Renal pelvis (tissue), 12 donors: Measurements from ENCODE around the gene CMAS. TPM values are rescaled to one million over a fixed set of nuclear protein-coding genes. Genes with fewer than 3 reads are reported as not detected.
"Not testable (repeated sequence)": the region's sequence is repeated elsewhere in the genome, so short reads cannot be mapped to it uniquely, and the experiment has no call there.

ENCODE experiments used
- DNase-seq: peaks from one replicate; pipeline ENCODE4 v3.0.0-alpha.2; 2013
- long read RNA-seq, 16 experiments: transcript quantifications; one replicate each; lab custom pipeline, GENCODE V29; 2026
- polyA plus RNA-seq, 3 donors: library from polyadenylated mRNA; unstranded; fragments of 120-200 nt; gene quantifications; one replicate each; pipeline ENCODE4 v1.2.1, GENCODE V29; 2013; ENCODE audit not compliant: insufficient read length in 3 of 3

The CMAS gene
- 10 to 100 TPM; 50.4 to 57.2 (median 51.1) TPM for polyA plus RNA-seq
- long read RNA-seq, donor 1, transcript CMAS-201 (8 exons, 1,787 nt): major isoform, 29 of 30 reads
- long read RNA-seq, donor 1, partial matches to known transcripts: 0 of 30 reads
- long read RNA-seq, donor 1, other reads (novel, unspliced or antisense): 0 of 30 reads
- long read RNA-seq, donor 2, transcript CMAS-201 (8 exons, 1,787 nt): major isoform, 42 of 54 reads
- long read RNA-seq, donor 2, partial matches to known transcripts: 5 of 54 reads
- long read RNA-seq, donor 2, other reads (novel, unspliced or antisense): 6 of 54 reads
- long read RNA-seq, donor 3, transcript CMAS-201 (8 exons, 1,787 nt): major isoform, 17 of 22 reads
- long read RNA-seq, donor 3, partial matches to known transcripts: 5 of 22 reads
- long read RNA-seq, donor 3, other reads (novel, unspliced or antisense): 0 of 22 reads
- long read RNA-seq, donor 4, transcript CMAS-201 (8 exons, 1,787 nt): major isoform, 26 of 27 reads
- long read RNA-seq, donor 4, partial matches to known transcripts: 0 of 27 reads
- long read RNA-seq, donor 4, other reads (novel, unspliced or antisense): 0 of 27 reads
- long read RNA-seq, donor 5, transcript CMAS-201 (8 exons, 1,787 nt): major isoform, 9 of 10 reads
- long read RNA-seq, donor 5, partial matches to known transcripts: 0 of 10 reads
- long read RNA-seq, donor 5, other reads (novel, unspliced or antisense): 0 of 10 reads
- long read RNA-seq, donor 6, transcript CMAS-201 (8 exons, 1,787 nt): major isoform, 34 of 41 reads
- long read RNA-seq, donor 6, partial matches to known transcripts: 5 of 41 reads
- long read RNA-seq, donor 6, other reads (novel, unspliced or antisense): 0 of 41 reads
- long read RNA-seq, donor 7, transcript CMAS-201 (8 exons, 1,787 nt): major isoform, 18 of 20 reads
- long read RNA-seq, donor 7, partial matches to known transcripts: 0 of 20 reads
- long read RNA-seq, donor 7, other reads (novel, unspliced or antisense): 0 of 20 reads
- long read RNA-seq, donor 8, transcript CMAS-201 (8 exons, 1,787 nt): major isoform, 21 of 21 reads
- long read RNA-seq, donor 8, partial matches to known transcripts: 0 of 21 reads
- long read RNA-seq, donor 8, other reads (novel, unspliced or antisense): 0 of 21 reads
- long read RNA-seq, donor 9, transcript CMAS-201 (8 exons, 1,787 nt): major isoform, 32 of 37 reads
- long read RNA-seq, donor 9, partial matches to known transcripts: 5 of 37 reads
- long read RNA-seq, donor 9, other reads (novel, unspliced or antisense): 0 of 37 reads
- long read RNA-seq, donor 10, transcript CMAS-201 (8 exons, 1,787 nt): major isoform, 22 of 36 reads
- long read RNA-seq, donor 10, partial matches to known transcripts: 14 of 36 reads
- long read RNA-seq, donor 10, other reads (novel, unspliced or antisense): 0 of 36 reads
- long read RNA-seq, donor 11, transcript CMAS-201 (8 exons, 1,787 nt): major isoform, 5 of 10 reads
- long read RNA-seq, donor 11, partial matches to known transcripts: 5 of 10 reads
- long read RNA-seq, donor 11, other reads (novel, unspliced or antisense): 0 of 10 reads
- long read RNA-seq, donor 12, transcript CMAS-201 (8 exons, 1,787 nt): major isoform, 40 of 53 reads
- long read RNA-seq, donor 12, partial matches to known transcripts: 5 of 53 reads
- long read RNA-seq, donor 12, other reads (novel, unspliced or antisense): 8 of 53 reads
- long read RNA-seq, donor 13, transcript CMAS-201 (8 exons, 1,787 nt): major isoform, 11 of 11 reads
- long read RNA-seq, donor 13, partial matches to known transcripts: 0 of 11 reads
- long read RNA-seq, donor 13, other reads (novel, unspliced or antisense): 0 of 11 reads
- long read RNA-seq, donor 14: 0 reads
- long read RNA-seq, donor 15, transcript CMAS-201 (8 exons, 1,787 nt): major isoform, 46 of 53 reads
- long read RNA-seq, donor 15, partial matches to known transcripts: 0 of 53 reads
- long read RNA-seq, donor 15, other reads (novel, unspliced or antisense): 7 of 53 reads
- long read RNA-seq, donor 16, transcript CMAS-201 (8 exons, 1,787 nt): major isoform, 25 of 25 reads
- long read RNA-seq, donor 16, partial matches to known transcripts: 0 of 25 reads
- long read RNA-seq, donor 16, other reads (novel, unspliced or antisense): 0 of 25 reads

DNA sequence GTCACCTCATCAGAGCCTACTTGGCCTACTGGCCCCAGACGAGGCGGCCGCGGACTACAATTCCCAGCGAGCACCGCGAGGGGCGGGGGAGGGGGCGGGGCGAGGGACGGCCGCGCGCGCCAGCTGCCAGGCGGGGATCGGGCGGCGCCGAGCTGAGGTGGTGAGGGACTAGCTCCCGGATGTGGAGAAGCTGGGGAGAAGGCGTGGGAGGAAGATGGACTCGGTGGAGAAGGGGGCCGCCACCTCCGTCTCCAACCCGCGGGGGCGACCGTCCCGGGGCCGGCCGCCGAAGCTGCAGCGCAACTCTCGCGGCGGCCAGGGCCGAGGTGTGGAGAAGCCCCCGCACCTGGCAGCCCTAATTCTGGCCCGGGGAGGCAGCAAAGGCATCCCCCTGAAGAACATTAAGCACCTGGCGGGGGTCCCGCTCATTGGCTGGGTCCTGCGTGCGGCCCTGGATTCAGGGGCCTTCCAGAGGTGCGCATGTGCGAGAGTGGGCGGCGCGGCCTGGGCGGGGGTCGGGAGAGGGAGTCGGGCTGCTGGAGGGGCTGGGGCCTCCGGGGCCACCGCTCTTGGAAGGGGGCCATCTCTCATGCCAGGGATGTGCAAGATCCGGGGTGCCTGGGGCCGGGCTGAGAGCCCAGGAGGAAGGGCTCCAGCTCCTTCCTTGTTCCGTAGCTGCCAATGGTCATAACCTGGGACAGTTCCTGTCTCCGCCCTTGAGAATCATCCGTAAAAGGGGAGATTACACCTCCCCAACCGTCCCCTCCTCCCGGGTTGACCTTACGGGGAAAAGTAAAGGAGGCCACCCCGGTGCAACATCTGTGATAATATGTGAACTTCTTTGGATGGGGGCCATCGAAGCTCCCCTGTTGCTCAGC lies at the start of gene CMAS:
CMAS (plus strand) TSS at position 129 of the 878 bp plus-strand sequence; CDS start at position 215, 86 bp downstream.
- peak; percentile 72 for DNase-seq

DNA sequence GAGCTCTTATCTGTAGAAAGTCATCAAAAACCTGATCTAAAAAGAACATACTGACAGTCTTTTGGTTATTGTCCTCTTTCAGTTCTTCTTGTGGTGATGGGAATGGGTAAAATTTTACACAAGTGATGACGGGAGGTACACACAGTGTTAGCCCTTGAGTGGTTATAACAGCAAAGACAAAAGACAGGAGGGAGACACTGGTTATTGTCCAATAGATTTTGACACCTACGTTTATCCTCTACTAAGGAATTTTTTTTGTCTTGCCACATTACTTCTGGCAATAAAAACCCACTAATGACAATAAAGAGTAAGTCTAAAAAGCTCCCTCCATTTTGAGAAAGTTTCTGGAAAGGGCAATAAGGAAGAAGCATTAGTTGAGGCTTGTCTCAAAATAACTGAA lies 47.7 kb upstream of the CMAS start:
- no peak for DNase-seq

DNA sequence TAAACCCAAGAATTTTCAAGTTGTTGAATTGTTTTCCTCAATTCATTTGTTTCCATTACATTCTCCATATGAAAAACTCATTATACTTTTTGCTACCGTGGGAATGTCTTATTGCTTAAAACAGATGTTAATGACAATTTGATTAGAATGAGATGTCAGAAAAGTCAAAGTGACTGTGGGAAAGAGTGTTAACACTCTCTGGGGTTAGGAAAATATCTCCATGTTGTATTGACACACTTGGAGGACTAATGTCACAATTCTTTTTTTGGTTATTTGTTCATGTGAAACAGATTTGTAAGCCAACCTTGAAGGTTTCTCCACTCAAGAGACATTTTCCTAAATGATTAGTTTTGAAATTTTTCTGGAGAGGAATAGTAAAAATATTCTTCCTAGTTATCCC lies 47.2 kb upstream of the CMAS start:
- no peak for DNase-seq

DNA sequence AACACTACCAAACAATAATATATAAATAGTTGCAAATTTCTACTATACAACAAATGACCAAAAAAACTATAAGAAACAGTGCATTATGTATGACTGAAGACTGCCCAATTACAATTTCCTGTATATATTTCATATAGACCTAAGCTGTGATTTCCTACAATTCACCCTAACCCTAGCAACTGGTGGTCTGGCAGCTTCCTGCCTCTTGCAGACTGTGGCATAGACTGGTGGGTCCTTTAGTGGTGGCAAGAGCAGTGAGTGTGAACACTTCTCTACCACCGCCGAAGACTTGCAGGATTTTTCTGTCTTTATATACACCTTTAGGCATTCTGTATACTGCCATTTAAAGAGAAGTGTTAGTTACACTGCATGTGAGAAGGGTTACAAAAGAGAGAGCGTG lies 43.6 kb upstream of the CMAS start:
- no peak for DNase-seq

DNA sequence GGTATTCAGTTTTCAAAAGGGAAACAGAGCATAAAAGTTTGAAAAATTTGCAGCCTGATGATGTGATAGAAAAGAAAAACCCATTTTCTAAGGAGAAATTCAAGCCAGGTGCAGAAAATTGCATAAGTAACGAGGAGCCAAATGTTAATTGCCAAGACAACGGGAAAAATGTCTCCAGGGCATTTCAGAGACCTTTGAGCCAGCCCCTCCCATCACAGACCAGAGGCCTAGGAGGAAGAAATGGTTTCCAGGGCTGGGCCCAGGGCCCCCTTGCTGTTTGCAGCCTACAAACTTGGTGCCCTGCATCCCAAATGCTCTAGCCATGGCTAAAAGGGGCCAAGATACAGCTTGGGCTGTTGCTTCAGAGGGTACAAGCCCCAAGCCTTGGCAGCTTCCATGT lies 38.2 kb upstream of the CMAS start:
- not testable (repeated sequence) for DNase-seq

DNA sequence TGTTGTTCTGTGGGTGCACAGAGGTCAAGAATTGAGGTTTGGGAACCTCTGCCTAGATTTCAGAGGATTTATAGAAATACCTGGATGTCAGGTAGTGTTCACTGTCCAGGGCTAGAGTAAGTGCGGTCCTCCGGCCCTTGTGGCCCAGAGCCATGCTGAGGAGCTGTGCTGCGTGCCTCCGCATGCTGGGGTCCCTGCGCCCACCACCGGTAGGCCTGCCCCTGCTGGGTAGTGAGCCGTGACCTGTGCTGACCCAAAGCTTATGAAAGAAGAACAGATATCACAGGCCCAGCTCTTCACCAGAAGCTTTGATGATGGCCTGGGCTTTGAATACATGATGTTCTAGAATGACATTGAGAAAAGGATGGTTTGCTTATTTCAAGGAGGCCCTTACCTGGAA lies 37.8 kb upstream of the CMAS start:
- no peak for DNase-seq

DNA sequence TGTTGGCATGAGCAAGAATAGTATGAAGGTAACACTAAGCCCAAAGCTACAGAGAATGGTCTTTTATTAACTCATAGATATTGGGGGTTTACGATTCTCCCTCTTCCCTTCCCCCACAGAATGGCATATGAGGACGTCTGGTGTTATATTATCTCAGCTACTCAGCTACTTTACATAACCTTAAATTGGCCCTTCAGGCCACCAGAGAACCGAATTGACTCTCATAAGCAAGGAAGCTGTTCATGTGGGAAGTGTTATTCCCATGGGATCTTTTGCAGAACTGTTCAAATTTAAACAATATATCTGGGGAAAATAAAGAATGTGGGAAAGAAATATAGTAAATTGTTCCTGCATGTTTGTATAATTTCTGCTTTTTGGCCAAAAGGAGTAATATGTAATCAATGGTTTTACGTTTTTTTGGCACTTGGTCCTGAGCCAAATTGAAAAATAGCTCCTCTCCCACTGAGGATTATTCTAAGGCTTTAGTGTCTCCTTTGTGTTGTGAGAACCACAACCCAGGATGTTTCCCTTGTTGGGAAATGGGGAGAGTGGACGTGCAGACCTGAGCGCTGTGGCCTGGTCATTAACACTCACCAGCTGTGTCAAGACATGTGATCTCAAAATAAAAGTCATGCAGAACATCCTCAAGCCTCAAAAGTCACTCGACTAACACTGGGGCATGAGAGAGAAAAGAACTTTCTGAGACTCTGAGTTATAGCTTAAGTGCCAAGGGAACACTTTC lies 31.8 kb upstream of the CMAS start:
- DNase-seq: no peak

DNA sequence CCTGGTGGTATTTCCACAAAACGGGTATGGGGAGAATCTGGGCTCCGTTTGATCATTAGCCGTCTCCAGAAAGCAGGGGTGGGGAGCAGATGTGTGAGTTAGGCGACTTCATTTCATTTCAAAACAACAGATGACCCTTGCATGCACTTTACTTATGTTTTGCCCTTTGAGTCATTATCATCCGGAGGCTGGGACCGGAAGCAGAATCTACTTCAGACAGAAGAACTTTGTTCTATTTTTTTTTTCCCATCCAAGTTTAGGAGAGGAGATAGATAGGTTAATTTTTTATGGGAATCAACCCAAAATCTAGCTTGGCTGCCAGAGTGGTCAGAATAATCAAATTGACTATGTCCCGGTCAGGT lies 31.3 kb upstream of the CMAS start:
- no peak for DNase-seq

DNA sequence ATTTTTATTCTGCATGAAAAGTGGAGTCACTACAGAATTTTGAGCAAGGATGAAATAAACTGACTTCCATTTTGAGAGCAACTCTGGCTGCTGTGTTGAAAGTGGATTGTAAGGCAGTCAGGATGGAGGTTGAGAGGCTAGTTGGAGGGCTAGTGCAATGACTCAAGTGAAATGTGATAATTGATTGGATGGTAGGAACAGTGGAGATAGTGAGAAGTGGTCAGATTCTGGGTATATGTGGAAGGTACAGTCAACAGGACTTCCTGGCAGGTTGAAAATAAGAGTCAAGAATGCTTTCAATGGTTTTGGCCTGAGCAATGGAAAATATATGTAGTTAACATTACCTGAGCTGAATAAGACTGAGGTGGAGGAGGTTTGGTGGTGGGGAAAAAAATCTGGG lies 29.0 kb upstream of the CMAS start:
- DNase-seq: no peak

DNA sequence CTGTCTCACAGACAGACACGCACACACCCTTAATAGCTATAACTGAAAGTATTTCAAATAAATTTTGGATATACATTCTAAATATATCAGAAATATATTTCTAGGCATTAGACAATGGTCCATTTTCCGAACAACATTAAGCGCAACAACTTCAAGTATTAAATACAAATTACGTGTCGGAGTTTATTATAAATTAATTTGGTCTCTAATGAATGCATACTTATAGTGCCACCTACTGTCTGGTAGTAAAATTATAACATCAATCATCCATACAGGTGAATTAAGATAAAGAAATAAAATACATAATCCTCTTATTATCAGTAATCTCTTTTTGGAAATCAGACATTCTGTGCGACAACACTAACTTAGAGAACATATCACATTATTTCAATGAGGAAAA lies 27.2 kb upstream of the CMAS start:
- no peak for DNase-seq

DNA sequence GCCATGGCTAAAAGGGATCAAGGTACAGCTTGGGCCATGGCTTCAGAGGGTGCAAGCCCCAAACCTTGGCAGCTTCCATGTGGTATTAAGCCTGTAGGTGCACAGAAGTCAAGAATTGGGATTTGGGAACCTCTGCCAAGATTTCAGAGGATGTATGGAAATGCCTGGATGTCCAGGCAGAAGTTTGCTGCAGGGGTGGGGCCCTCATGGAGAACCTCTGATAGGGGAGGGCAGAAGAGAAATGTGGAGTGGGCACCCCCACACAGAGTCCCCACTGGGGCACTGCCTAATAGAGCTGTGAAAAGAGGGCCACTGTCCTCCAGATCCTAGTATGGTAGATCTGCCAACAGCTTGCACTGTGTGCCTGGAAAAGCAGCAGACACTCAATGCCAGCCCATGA lies 22.5 kb upstream of the CMAS start:
- not testable (repeated sequence) for DNase-seq

DNA sequence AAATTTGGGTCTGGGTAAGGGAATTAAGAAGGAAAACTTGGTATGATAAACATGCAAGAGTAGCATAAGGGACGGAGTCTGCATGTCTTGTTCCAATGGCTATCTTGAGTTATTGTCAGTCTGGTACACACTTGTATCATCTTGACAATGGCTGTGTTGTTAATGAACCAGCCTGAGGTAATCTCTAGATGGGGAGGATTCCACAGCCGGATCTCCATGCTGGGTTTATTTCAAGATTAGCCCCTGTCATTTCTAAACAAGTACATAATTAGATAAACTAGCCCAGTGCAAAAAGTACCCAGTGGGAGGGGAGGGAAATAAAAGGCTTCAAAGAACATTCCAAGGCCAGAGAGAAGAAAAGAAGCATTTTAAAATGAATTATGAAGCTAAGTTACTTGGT lies 16.5 kb upstream of the CMAS start:
- no peak for DNase-seq

DNA sequence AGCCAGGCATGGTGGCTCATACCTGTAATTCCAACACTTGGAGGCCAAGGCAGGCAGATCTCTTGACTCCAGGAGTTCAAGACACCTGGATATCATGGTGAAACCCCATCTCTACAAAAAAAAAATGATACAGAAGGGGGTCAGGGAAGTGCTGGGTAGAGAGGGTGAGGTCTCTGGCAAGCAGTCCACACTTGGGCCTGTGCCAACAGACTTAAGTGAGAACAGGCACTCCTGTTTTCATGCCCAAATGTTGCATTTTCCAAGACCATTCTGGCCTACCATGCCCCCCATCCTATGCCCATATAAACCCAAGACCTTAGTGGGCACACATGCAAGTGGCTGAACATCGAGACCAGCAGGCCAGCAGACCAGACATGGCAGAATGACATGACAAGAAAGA lies 16.0 kb upstream of the CMAS start:
- no peak for DNase-seq

DNA sequence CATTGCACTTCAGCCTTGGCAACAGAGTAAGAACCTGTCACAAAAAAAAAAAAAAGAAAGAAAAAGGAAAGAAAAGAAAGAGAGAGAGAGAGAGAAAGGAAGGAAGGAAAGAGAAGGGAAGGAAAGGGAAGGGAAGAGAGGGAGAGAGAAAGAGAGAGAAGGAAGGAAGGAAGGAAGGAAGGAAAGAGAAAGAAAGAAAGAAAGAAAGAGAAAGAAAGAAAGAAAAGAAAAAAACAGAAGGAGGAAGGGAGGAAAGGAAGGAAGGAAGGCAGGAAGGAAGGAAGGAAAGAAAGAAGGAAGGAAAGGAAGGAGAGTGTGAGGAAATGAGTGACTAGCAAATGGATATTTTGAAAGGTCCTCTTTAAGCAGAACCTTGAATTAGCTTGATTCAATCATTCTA lies 13.3 kb upstream of the CMAS start:
- DNase-seq: no peak

DNA sequence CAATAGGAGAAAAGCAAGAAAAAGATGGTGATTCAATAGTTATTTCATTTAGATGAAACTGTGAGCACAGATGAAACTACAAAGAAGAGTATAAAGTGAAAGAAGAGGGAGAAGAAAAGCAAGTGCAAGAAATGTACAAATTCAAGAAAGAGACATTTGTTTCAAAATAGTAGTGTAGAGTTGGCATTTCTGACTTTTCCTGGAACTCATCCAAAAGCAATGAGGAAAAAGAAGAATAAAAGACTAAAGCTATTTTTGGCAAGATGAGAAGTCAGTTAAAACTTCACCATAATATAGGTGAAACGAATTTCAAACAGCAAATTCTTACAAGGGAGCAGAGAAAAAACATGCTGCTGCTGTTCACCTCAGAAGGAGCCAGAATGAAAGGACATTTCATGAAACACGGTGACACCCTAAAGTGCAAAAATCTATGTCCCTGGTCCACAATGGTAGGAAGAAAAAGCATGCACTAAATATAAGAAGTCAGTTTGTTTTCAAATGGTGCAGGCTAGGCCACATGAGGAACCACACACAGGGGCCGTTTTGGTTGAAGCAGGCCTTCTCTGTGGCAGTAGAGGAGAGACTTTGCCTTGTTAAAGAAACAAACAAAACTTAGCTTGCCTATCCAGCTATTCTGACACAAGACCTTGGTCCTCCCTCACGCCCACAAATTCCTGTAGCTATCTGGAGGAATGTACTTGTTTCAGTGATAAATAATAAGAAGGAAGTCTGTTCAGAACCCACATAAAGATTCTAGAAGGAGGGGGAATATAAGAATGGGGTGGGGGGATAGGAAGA lies 11.1 kb upstream of the CMAS start:
- no peak for DNase-seq

DNA sequence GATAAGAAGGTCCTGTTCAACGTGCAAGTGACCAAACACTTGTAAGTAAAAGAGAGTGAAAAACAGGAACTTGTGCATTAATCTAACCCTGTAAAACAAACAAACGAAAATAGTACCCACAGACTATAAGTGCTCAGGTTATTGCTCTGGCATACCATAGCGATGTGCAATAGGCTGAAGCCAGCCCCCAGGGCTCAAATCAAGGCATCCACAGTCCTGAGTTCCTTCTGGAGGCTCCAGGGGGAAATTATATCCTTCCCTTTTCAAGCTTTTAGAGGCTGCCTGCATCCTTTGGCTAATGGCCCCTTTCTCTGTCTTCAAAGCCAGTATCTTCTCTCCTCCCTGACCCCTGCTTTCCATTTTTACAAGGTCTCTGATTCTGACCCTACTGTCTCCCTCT lies 8.1 kb upstream of the CMAS start:
- no peak for DNase-seq

DNA sequence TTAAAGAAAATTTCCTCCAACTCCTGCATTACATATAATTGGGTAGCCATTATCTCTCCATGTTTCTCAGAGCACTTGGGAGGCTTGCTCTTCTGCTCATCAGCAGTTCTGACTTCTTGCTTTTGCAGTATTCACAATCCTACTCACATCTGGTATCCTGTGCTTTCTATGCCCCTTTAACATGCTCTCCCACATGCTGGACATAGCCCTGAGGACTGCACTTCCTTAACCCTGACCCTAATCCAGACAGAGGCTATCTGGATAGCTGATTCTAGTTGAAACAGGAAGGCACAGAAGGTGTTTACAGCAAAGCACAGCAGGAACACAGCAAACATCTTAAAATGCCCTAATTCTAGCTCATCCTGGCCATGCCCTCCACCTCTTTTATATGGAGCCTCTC lies 7.3 kb upstream of the CMAS start:
- no peak for DNase-seq

DNA sequence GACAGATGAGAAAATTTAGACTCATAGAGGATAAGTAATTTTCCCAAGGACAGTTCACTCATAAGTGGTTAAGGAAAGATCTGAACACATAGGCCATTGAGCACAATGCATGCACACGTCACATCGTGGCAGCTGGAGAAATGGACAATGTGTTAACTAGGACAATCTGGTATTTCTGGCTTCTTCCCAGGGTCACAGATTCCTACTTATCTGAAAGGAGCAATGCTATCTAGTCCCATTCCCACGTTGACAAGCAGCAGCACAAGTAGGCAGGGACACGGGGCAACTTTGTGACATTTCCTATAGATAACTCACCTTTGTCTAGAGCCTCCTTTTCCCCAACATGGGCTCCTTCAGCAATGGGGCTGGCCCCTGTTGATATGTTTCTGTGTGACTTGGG lies 6.7 kb upstream of the CMAS start:
- no peak for DNase-seq
